ENCODE data around the gene MYCBP2.

GRCh38 chr13:77222000-77222690, 104.7 kb downstream of the MYCBP2 start:
- TF ChIP-seq YY1 (IDR thresholded peaks at IDR 0.05; ENCODE audit: insufficient read depth, insufficient read length) (no peak), SUZ12 (IDR thresholded peaks at IDR 0.05; ENCODE audit: extremely low read depth, insufficient read depth, insufficient read length) (no peak), ZNF274 (IDR thresholded peaks at IDR 0.05; ENCODE audit: low read depth, low read length) (no peak)
